ENCODE data around the gene RHOH. TPM values are rescaled to one million over a fixed set of nuclear protein-coding genes. Genes with fewer than 3 reads are reported as not detected.

RHOH gene
- polyA plus RNA-seq, 1 experiment: not detected

- no peaks in the 10 kb centered on the region for H3K36me3 ChIP-seq (ENCODE audit: control insufficient read depth, insufficient read depth, low read length)
- no peak for DNase-seq (ENCODE audit: low read depth)
- H3K4me3 ChIP-seq (ENCODE audit: low read depth, low read length): no peak overlapping the region
- no peaks in the 10 kb centered on the region; the same call in 1 of the 2 replicates for H3K27me3 ChIP-seq (ENCODE audit: control insufficient read depth, insufficient read depth, low read length)
- ChIA-PET POLR2A (no interaction called here), CTCF (interaction anchor here (1.5 kb wide), 1 partner anchor 9 kb away, joined by 4 read pairs; no protein-coding TSS in a partner anchor)
- TF ChIP-seq CTCF (IDR thresholded peaks at IDR 0.05; ENCODE audit: insufficient read depth, low read depth, low read length): no peak
Observed at GRCh38 chr4:40194602-40195161, 2.1 kb upstream of the RHOH start.

GRCh38 chr4:40195182-40196177, 1.4 kb upstream of the RHOH start:
- no peak for TF ChIP-seq CTCF (IDR thresholded peaks at IDR 0.05; ENCODE audit: insufficient read depth, low read depth, low read length)
- no peak for DNase-seq (ENCODE audit: low read depth)
- POLR2A ChIA-PET: no interaction called here
- H3K36me3 ChIP-seq (ENCODE audit: control insufficient read depth, insufficient read depth, low read length): no peaks in the 10 kb centered on the region
- CTCF ChIA-PET: interaction anchor here (1.5 kb wide), 1 partner anchor 8 kb away, joined by 4 read pairs; no protein-coding TSS in a partner anchor
- H3K27me3 ChIP-seq (ENCODE audit: control insufficient read depth, insufficient read depth, low read length): no peaks in the 10 kb centered on the region; the same call in 1 of the 2 replicates
- no peak overlapping the region for H3K4me3 ChIP-seq (ENCODE audit: low read depth, low read length)

GRCh38 chr4:40196272-40196671, 559 bp upstream of the RHOH start:
- ChIA-PET CTCF (no interaction called here), POLR2A (no interaction called here)
- TF ChIP-seq CTCF (IDR thresholded peaks at IDR 0.05; ENCODE audit: insufficient read depth, low read depth, low read length): no peak

GRCh38 chr4:40197879-40198689, 1.3 kb downstream of the RHOH start:
- no peak overlapping the region for H3K4me3 ChIP-seq (ENCODE audit: low read depth, low read length)
- no peaks in the 10 kb centered on the region; the same call in 1 of the 2 replicates for H3K27me3 ChIP-seq (ENCODE audit: control insufficient read depth, insufficient read depth, low read length)
- CTCF ChIA-PET: no interaction called here
- TF ChIP-seq CTCF (IDR thresholded peaks at IDR 0.05; ENCODE audit: insufficient read depth, low read depth, low read length): no peak
- no peak for DNase-seq (ENCODE audit: low read depth)
- POLR2A ChIA-PET: no interaction called here
- H3K36me3 ChIP-seq (ENCODE audit: control insufficient read depth, insufficient read depth, low read length): no peaks in the 10 kb centered on the region

More at GRCh38 chr4:40196272-40196671, 559 bp upstream of the RHOH start:
- no peak overlapping the region for H3K4me3 ChIP-seq (ENCODE audit: low read depth, low read length)
- no peaks in the 10 kb centered on the region for H3K36me3 ChIP-seq (ENCODE audit: control insufficient read depth, insufficient read depth, low read length)
- DNase-seq (ENCODE audit: low read depth): no peak
- H3K27me3 ChIP-seq (ENCODE audit: control insufficient read depth, insufficient read depth, low read length): no peaks in the 10 kb centered on the region; the same call in 1 of the 2 replicates
